ENCODE results near the gene ZNF155. TPM values are rescaled to one million over a fixed set of nuclear protein-coding genes. Genes with fewer than 3 reads are reported as not detected.
A peak's percentile ranks its signal among the peaks of the same experiment; 100 is the strongest.

ZNF155 gene
- total RNA-seq, 4 donors from 2014 or later = 2.0 to 7.1 (median 3.8) TPM

DNA sequence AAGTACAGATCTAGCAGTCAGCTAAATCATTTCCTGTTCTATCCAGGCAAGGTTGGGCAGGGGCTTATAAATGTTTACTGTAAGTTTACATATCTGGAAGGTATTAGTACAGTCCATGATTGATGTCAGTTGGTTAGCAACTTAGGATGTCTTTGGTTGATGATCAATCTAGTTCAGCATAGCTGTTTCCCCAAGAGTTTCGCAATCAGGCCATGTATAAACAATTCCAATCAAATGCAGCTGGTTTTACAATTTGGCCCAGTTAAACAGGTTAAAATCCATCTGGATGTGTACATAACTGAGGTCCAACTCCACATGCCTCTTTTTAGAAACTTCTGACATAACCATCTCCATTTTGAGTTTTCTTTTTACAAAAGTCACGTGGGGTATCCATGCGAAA is 26.1 kb upstream of the ZNF155 start:
- Histone ChIP-seq H3K36me3 (peaks cover 0 to 51% (median 3%) of the 10 kb centered on the region in 3 donors), H3K9me3 (peaks cover 0 to 95% (median 53%) of the 10 kb centered on the region in 3 donors), H3K4me1 (no peaks in the 10 kb centered on the region), H3K4me3 (no peak overlapping the region), H3K27me3 (no peaks in the 10 kb centered on the region), H3K27ac (no peak overlapping the region)
- WGBS, 2 donors = 88 to 94% methylated on average over 3 of the region's 3 CpGs
- intact Hi-C loops (cut with DNase I) = no loop called here
- no peak for DNase-seq
- TF ChIP-seq, protein P1, sequence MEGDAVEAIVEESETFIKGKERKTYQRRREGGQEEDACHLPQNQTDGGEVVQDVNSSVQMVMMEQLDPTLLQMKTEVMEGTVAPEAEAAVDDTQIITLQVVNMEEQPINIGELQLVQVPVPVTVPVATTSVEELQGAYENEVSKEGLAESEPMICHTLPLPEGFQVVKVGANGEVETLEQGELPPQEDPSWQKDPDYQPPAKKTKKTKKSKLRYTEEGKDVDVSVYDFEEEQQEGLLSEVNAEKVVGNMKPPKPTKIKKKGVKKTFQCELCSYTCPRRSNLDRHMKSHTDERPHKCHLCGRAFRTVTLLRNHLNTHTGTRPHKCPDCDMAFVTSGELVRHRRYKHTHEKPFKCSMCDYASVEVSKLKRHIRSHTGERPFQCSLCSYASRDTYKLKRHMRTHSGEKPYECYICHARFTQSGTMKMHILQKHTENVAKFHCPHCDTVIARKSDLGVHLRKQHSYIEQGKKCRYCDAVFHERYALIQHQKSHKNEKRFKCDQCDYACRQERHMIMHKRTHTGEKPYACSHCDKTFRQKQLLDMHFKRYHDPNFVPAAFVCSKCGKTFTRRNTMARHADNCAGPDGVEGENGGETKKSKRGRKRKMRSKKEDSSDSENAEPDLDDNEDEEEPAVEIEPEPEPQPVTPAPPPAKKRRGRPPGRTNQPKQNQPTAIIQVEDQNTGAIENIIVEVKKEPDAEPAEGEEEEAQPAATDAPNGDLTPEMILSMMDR (IDR thresholded peaks at IDR 0.05) = no peak
- TF ChIP-seq POLR2A (IDR thresholded peaks at IDR 0.05) = no peak

- no peaks in the 10 kb centered on the region for H3K27me3 ChIP-seq
- H3K36me3 ChIP-seq = peaks cover 6 to 60% (median 11%) of the 10 kb centered on the region in 3 donors
- DNase-seq = no peak
- intact Hi-C loops (cut with DNase I) = no loop called here
- H3K4me1 ChIP-seq = no peaks in the 10 kb centered on the region
- WGBS, 2 donors = 47 to 48% methylated on average over 2 of the region's 4 CpGs
- peaks cover 0 to 98% (median 72%) of the 10 kb centered on the region in 3 donors for H3K9me3 ChIP-seq
- no peak overlapping the region for H3K4me3 ChIP-seq
- no peak overlapping the region for H3K27ac ChIP-seq
- no peak for TF ChIP-seq POLR2A (IDR thresholded peaks at IDR 0.05)
- TF ChIP-seq, protein P1 (IDR thresholded peaks at IDR 0.05) = no peak
Observed at GRCh38 chr19:43960411-43960810, 23.6 kb upstream of the ZNF155 start.

DNA sequence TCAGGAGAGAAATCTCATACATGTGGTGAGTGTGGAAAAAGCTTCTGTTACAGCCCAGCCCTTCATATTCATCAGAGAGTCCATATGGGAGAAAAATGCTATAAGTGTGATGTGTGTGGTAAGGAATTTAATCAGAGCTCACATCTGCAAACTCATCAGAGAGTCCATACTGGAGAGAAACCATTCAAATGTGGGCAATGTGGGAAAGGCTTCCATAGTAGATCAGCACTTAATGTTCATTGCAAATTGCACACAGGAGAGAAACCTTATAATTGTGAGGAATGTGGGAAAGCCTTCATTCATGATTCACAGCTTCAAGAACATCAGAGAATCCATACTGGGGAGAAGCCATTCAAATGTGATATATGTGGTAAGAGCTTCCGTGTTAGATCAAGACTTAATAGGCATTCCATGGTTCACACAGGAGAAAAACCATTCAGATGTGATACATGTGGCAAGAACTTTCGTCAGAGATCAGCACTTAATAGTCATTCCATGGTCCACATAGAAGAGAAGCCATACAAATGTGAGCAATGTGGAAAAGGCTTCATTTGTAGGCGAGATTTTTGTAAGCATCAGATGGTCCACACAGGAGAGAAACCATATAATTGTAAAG is 17.8 kb upstream of the ZNF155 start:
- H3K36me3 ChIP-seq = peaks cover 23 to 84% (median 24%) of the 10 kb centered on the region in 3 donors
- WGBS, 2 donors = 93 to 95% methylated on average over 3 of the region's 3 CpGs
- H3K27ac ChIP-seq = no peak overlapping the region
- TF ChIP-seq, protein P1 (IDR thresholded peaks at IDR 0.05) = no peak
- TF ChIP-seq POLR2A (IDR thresholded peaks at IDR 0.05) = no peak
- intact Hi-C loops (cut with DNase I) = no loop called here
- no peak for DNase-seq
- H3K27me3 ChIP-seq = no peaks in the 10 kb centered on the region
- peak overlapping the region in 1 of 4 donors; percentile 18 for H3K4me3 ChIP-seq
- H3K4me1 ChIP-seq = no peaks in the 10 kb centered on the region
- H3K9me3 ChIP-seq = peaks cover 9 to 100% (median 91%) of the 10 kb centered on the region in 3 donors

GRCh38 chr19:43976732-43977131 is 7.3 kb upstream of the ZNF155 start:
- H3K4me1 ChIP-seq = no peaks in the 10 kb centered on the region
- 73 to 80% methylated on average over 1 of the region's 1 CpG for WGBS, 2 donors
- TF ChIP-seq POLR2A (IDR thresholded peaks at IDR 0.05) = no peak
- TF ChIP-seq, protein P1 (IDR thresholded peaks at IDR 0.05) = no peak
- DNase-seq = no peak
- no peaks in the 10 kb centered on the region for H3K27me3 ChIP-seq
- no peak overlapping the region for H3K4me3 ChIP-seq
- no peaks in the 10 kb centered on the region for H3K36me3 ChIP-seq
- H3K27ac ChIP-seq = no peak overlapping the region
- H3K9me3 ChIP-seq = peaks cover 0 to 93% (median 64%) of the 10 kb centered on the region in 3 donors
- intact Hi-C loops (cut with DNase I) = no loop called here

GRCh38 chr19:43983544-43983911 is 460 bp upstream of the ZNF155 start:
- H3K4me3 ChIP-seq = peak overlapping the region; percentile 56 to 88 (median 76)
- H3K27me3 ChIP-seq = no peaks in the 10 kb centered on the region
- intact Hi-C loops (cut with DNase I) = no loop called here
- H3K4me1 ChIP-seq = peaks cover 0 to 19% (median 5%) of the 10 kb centered on the region in 3 donors
- peaks cover 0 to 12% (median 0%) of the 10 kb centered on the region in 3 donors for H3K36me3 ChIP-seq
- H3K27ac ChIP-seq = peak overlapping the region in 2 of 4 donors; percentile 84 to 86
- TF ChIP-seq, protein P1 (IDR thresholded peaks at IDR 0.05) = no peak
- TF ChIP-seq POLR2A (IDR thresholded peaks at IDR 0.05) = no peak
- H3K9me3 ChIP-seq = peaks cover 0 to 30% (median 13%) of the 10 kb centered on the region in 3 donors
- no peak for DNase-seq
- WGBS, 2 donors = 73 to 81% methylated on average over 2 of the region's 2 CpGs

All from esophagus squamous epithelium (tissue), 5 donors.